Thoracic aorta (tissue), 2 donors: ENCODE data around the gene RIMBP2. TPM values are rescaled to one million over a fixed set of nuclear protein-coding genes. Genes with fewer than 3 reads are reported as not detected.

ENCODE experiments used
- ATAC-seq: fragments of 150-250 bp; one replicate; pipeline ENCODE4 v1.8.0; 2017; ENCODE audit warnings: low read depth; ENCODE audit not compliant: insufficient number of reproducible peaks, low FRiP score
- DNase-seq: peaks from one replicate; pipeline ENCODE4 v3.0.0-alpha.2; 2020; ENCODE audit warnings: low spot score
- H3K27ac ChIP-seq, 2 donors: fragments of 200-600 bp; sonication (generic); 1 replicate in 1 of 2; 2 replicates in 1 of 2; pipeline ENCODE4 v1.5.1; 2016; ENCODE audit warnings: mild to moderate bottlenecking in 2 of 2, moderate library complexity in 2 of 2
- H3K27me3 ChIP-seq: fragments of 200-600 bp; sonication (generic); replicated peaks from 2 replicates; pipeline ENCODE4 v1.6.0; 2016; ENCODE audit warnings: mild to moderate bottlenecking; ENCODE audit not compliant: insufficient read depth
- H3K36me3 ChIP-seq: fragments of 200-600 bp; sonication (generic); one replicate; pipeline ENCODE4 v1.5.1; 2016
- H3K4me1 ChIP-seq, 2 donors: fragments of 200-600 bp; sonication (generic); 1 replicate in 1 of 2; 2 replicates in 1 of 2; pipeline versions ENCODE4 v1.5.1 to v1.6.0; 2016; ENCODE audit warnings: low read depth in 2 of 2, mild to moderate bottlenecking in 1 of 2; ENCODE audit not compliant: control insufficient read depth in 1 of 2
- H3K4me3 ChIP-seq: fragments of 200-600 bp; sonication (generic); 2 replicates; pipeline ENCODE4 v1.5.1; 2016; ENCODE audit warnings: mild to moderate bottlenecking
- H3K9me3 ChIP-seq: fragments of 200-600 bp; sonication (generic); 2 replicates; pipeline ENCODE4 v1.5.1; 2016
- total RNA-seq, 2 donors: library from RNA; depleted of rRNA; stranded (reverse); fragments of >200 nt; gene quantifications; one replicate each; pipeline versions ENCODE4 v1.1.0 to v1.2.3, GENCODE V29; 2016
- TF ChIP-seq, protein P1 (sequence below): fragments of 200-600 bp; sonication (generic); IDR thresholded peaks from one replicate; pipeline ENCODE4 v1.5.1; 2019; ENCODE audit warnings: antibody characterized with exemption

The RIMBP2 gene
- total RNA-seq, 2 donors from 2014 or later, result 0.54 to 0.92 TPM

DNA sequence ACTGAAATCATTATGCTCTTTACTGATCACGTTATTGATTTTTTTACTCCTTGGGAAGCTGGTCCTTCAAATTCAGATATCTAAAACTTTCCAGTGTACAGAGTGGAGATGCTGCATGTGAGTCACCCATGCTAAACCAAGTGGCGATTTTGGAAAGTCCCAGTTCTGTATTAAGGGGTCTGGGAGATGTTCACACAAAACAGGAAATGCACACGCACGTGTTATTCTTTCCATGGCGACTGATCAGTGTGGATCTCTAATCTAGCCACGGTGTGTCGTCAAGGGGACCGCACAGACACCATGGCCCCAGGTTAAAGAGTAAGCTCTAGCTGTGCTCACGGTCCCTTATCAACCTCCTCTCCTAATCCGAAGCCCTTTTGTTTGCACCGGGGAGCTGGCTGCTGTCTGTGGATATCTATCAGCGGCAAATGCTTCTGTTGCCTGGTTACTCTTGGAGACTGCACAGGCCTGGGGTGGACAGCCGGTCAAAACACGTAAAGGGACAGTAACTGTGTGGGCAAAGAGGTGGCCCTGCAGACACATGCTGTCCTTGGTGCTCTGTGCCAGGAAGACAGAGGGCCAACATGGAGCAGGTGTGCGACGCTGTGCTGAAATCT, 96.6 kb downstream of the RIMBP2 start:
- ATAC-seq (no peak), DNase-seq (no peak)
- TF ChIP-seq, protein P1, sequence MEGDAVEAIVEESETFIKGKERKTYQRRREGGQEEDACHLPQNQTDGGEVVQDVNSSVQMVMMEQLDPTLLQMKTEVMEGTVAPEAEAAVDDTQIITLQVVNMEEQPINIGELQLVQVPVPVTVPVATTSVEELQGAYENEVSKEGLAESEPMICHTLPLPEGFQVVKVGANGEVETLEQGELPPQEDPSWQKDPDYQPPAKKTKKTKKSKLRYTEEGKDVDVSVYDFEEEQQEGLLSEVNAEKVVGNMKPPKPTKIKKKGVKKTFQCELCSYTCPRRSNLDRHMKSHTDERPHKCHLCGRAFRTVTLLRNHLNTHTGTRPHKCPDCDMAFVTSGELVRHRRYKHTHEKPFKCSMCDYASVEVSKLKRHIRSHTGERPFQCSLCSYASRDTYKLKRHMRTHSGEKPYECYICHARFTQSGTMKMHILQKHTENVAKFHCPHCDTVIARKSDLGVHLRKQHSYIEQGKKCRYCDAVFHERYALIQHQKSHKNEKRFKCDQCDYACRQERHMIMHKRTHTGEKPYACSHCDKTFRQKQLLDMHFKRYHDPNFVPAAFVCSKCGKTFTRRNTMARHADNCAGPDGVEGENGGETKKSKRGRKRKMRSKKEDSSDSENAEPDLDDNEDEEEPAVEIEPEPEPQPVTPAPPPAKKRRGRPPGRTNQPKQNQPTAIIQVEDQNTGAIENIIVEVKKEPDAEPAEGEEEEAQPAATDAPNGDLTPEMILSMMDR, result no peak
- no peaks in the 10 kb centered on the region for H3K4me1 ChIP-seq
- H3K27me3 ChIP-seq, result no peaks in the 10 kb centered on the region
- H3K4me3 ChIP-seq, result no peak overlapping the region
- no peaks in the 10 kb centered on the region for H3K36me3 ChIP-seq
- no peak overlapping the region for H3K27ac ChIP-seq
- H3K9me3 ChIP-seq, result no peaks in the 10 kb centered on the region

DNA sequence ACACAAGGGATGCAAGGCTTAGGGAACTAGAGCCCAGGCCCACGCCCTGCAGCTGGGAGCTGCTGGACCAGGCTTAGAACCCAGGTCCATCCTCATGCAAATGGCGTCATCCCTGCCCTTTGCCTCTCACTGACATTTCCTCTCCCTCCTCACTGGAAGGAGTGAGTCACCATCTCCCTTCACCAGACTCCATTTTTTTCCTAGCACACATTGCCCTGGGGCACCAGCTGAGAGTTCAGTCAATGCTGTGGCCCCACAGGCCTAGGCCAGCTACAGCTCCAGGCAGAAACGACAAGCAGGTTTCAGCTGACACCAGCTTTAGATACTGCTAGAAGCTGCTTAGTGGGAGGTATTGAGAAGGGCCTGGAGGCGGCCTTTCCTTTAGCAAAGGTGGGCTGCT, 98.9 kb downstream of the RIMBP2 start:
- no peak overlapping the region for H3K4me3 ChIP-seq
- H3K27ac ChIP-seq, result no peak overlapping the region
- no peaks in the 10 kb centered on the region for H3K9me3 ChIP-seq
- TF ChIP-seq, protein P1, result no peak
- H3K4me1 ChIP-seq, result no peaks in the 10 kb centered on the region
- ATAC-seq (no peak), DNase-seq (no peak)
- no peaks in the 10 kb centered on the region for H3K36me3 ChIP-seq
- H3K27me3 ChIP-seq, result no peaks in the 10 kb centered on the region

DNA sequence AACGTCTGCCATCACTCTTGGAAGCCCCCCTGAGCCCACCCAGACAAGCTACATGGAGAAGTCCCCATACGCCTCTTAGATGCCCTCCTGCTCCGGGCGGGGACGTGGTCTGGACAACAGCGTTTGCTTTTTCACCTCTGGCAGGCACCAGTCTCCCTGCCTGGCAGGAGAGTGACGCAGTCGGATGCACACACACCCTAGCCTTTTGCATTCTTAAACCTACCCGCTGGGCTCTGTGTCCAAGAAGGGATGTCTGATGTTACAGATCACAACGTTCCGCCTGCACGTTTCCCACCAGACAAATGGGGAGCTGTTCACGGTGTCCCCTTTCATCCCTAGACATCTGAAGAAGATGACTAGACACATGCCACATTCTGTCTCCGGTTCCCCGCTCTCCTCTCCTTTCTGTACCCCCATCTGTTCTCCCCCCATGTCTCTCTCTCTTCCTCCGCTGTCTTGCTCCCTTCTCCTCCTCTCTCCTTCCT, 100.2 kb downstream of the RIMBP2 start:
- DNase-seq, result no peak
- Histone ChIP-seq H3K36me3 (no peaks in the 10 kb centered on the region), H3K4me1 (no peaks in the 10 kb centered on the region), H3K9me3 (no peaks in the 10 kb centered on the region), H3K27ac (no peak overlapping the region), H3K27me3 (no peaks in the 10 kb centered on the region), H3K4me3 (no peak overlapping the region)
- no peak for ATAC-seq
- TF ChIP-seq, protein P1, result no peak

DNA sequence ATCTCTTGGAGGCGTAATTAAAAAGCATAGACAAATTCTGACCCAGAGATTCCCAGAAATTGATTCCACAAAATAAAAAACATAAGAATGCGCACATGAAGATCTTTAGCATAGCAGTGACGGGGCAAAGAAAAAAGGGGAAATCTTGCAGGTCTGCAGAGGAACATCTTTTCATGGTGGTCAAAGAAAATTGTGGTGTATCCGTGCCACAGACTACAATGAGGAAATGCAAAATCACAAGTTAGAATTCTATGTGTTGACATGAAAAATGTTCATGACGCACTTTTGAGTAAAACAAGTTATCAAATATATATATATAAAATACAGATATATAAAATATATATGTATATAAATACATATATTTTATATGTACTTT, 101.6 kb downstream of the RIMBP2 start:
- H3K4me1 ChIP-seq, result no peaks in the 10 kb centered on the region
- ATAC-seq (no peak), DNase-seq (no peak)
- no peaks in the 10 kb centered on the region for H3K27me3 ChIP-seq
- H3K36me3 ChIP-seq, result no peaks in the 10 kb centered on the region
- no peak overlapping the region for H3K4me3 ChIP-seq
- TF ChIP-seq, protein P1, result no peak
- no peak overlapping the region for H3K27ac ChIP-seq
- H3K9me3 ChIP-seq, result no peaks in the 10 kb centered on the region

DNA sequence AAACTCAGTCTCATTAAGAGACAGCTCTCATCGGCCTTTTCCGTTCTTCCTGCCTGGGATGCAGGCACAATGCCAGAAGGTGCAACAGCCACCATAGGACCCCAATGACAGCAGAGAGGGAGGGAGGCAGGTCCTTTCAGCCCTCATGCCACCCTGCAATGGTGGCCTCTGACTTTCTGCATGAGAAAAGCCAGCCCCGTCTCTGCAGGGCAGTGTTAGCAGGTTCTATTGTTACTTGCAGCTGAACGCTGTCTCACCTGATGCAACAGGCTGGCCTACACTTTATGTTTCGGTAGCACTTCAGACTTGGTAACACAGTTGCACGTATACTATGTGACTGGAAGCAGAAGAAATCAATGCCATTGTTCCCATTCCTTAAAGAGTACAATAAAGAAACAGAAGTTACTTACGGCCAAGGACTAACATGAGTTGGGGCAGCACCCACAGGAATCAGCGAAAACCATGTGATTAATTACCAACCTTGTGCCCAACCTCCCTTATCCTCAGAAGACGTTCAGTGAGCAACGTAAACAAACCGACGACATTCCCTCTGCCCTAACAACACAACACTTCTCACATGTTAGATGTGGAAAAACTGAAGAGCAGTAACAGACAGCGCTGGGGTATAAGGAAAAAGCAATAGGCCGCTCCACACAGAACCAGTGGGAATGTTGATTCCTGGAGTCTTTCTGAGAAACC, 102.1 kb downstream of the RIMBP2 start:
- H3K4me1 ChIP-seq, result no peaks in the 10 kb centered on the region
- ATAC-seq (no peak), DNase-seq (no peak)
- H3K27ac ChIP-seq, result no peak overlapping the region
- H3K9me3 ChIP-seq, result no peaks in the 10 kb centered on the region
- no peak overlapping the region for H3K4me3 ChIP-seq
- TF ChIP-seq, protein P1, result no peak
- no peaks in the 10 kb centered on the region for H3K27me3 ChIP-seq
- H3K36me3 ChIP-seq, result no peaks in the 10 kb centered on the region
